Measurements from ENCODE around the gene WSCD2. TPM values are rescaled to one million over a fixed set of nuclear protein-coding genes. Genes with fewer than 3 reads are reported as not detected.

Gene WSCD2
- total RNA-seq, 1 donor from 2014 or later: not detected

- TF ChIP-seq CTCF (IDR thresholded peaks at IDR 0.05; ENCODE audit: insufficient read depth, low read length, severe bottlenecking): no peak
- Histone ChIP-seq H3K4me3 (ENCODE audit: low read depth, low read length) (no peak overlapping the region), H3K36me3 (ENCODE audit: control insufficient read depth, insufficient read depth, low read length) (no peaks in the 10 kb centered on the region), H3K27me3 (ENCODE audit: control insufficient read depth, insufficient read depth, low read length) (no peaks in the 10 kb centered on the region)
- no peak for FAIRE-seq
- no peak for DNase-seq (ENCODE audit: low read depth)
These were observed 99.7 kb downstream of the WSCD2 start for GRCh38 chr12:108228746-108229145.

GRCh38 chr12:108231109-108231905 is 102.2 kb downstream of the WSCD2 start:
- Histone ChIP-seq H3K27me3 (ENCODE audit: control insufficient read depth, insufficient read depth, low read length) (no peaks in the 10 kb centered on the region), H3K4me3 (ENCODE audit: low read depth, low read length) (no peak overlapping the region), H3K36me3 (ENCODE audit: control insufficient read depth, insufficient read depth, low read length) (no peaks in the 10 kb centered on the region)
- FAIRE-seq (no peak), DNase-seq (ENCODE audit: low read depth) (no peak)
- no peak for TF ChIP-seq CTCF (IDR thresholded peaks at IDR 0.05; ENCODE audit: insufficient read depth, low read length, severe bottlenecking)

GRCh38 chr12:108231909-108232434 is 102.9 kb downstream of the WSCD2 start:
- TF ChIP-seq CTCF (IDR thresholded peaks at IDR 0.05; ENCODE audit: insufficient read depth, low read length, severe bottlenecking): no peak
- Histone ChIP-seq H3K36me3 (ENCODE audit: control insufficient read depth, insufficient read depth, low read length) (no peaks in the 10 kb centered on the region), H3K27me3 (ENCODE audit: control insufficient read depth, insufficient read depth, low read length) (no peaks in the 10 kb centered on the region), H3K4me3 (ENCODE audit: low read depth, low read length) (no peak overlapping the region)
- DNase-seq (ENCODE audit: low read depth): no peak
- no peak for FAIRE-seq

GRCh38 chr12:108232565-108232964 is 103.5 kb downstream of the WSCD2 start:
- FAIRE-seq: no peak
- DNase-seq (ENCODE audit: low read depth): peak; percentile 45
- no peak overlapping the region for H3K4me3 ChIP-seq (ENCODE audit: low read depth, low read length)
- no peaks in the 10 kb centered on the region for H3K36me3 ChIP-seq (ENCODE audit: control insufficient read depth, insufficient read depth, low read length)
- no peak for TF ChIP-seq CTCF (IDR thresholded peaks at IDR 0.05; ENCODE audit: insufficient read depth, low read length, severe bottlenecking)
- H3K27me3 ChIP-seq (ENCODE audit: control insufficient read depth, insufficient read depth, low read length): no peaks in the 10 kb centered on the region

GRCh38 chr12:108234158-108234557 is 105.1 kb downstream of the WSCD2 start:
- no peak overlapping the region for H3K4me3 ChIP-seq (ENCODE audit: low read depth, low read length)
- no peaks in the 10 kb centered on the region for H3K36me3 ChIP-seq (ENCODE audit: control insufficient read depth, insufficient read depth, low read length)
- no peak for TF ChIP-seq CTCF (IDR thresholded peaks at IDR 0.05; ENCODE audit: insufficient read depth, low read length, severe bottlenecking)
- FAIRE-seq (no peak), DNase-seq (ENCODE audit: low read depth) (no peak)
- H3K27me3 ChIP-seq (ENCODE audit: control insufficient read depth, insufficient read depth, low read length): no peaks in the 10 kb centered on the region

Measured in bronchial epithelial cell (primary cell).